T-helper 1 cell treated with Interleukin-12 subunit alpha and Interleukin-12 subunit beta and Interleukin-4 antibody, amounts not matched to agents 30 μg/mL and 1 μg/mL, for 36 hours (primary cell): ENCODE results near the gene NLRP3.
A peak's percentile ranks its signal among the peaks of the same experiment; 100 is the strongest.
"Not testable (repeated sequence)": the region's sequence is repeated elsewhere in the genome, so short reads cannot be mapped to it uniquely, and the experiment has no call there.

Experiments
- H3K27ac Mint-ChIP-seq: one replicate; pipeline ENCODE4 v1.8.0; 2021; ENCODE audit warnings: mild to moderate bottlenecking, mixed read lengths
- H3K27me3 Mint-ChIP-seq: one replicate; pipeline ENCODE4 v1.8.0; 2021; ENCODE audit warnings: low read depth, mixed read lengths
- H3K36me3 Mint-ChIP-seq: one replicate; pipeline ENCODE4 v1.8.0; 2021; ENCODE audit warnings: low read depth, mixed read lengths
- H3K4me1 Mint-ChIP-seq: one replicate; pipeline ENCODE4 v1.8.0; 2021; ENCODE audit warnings: low read depth, mixed read lengths
- H3K4me3 Mint-ChIP-seq: one replicate; pipeline ENCODE4 v1.8.0; 2021; ENCODE audit warnings: mild to moderate bottlenecking, moderate library complexity, mixed read lengths
- H3K9me3 Mint-ChIP-seq: one replicate; pipeline ENCODE4 v1.8.0; 2021; ENCODE audit warnings: mixed read lengths

Gene NLRP3

GRCh38 chr1:247378334-247379073 lies 37.5 kb upstream of the NLRP3 start:
- H3K9me3 Mint-ChIP-seq = no peaks in the 10 kb centered on the region
- H3K4me1 Mint-ChIP-seq = peaks cover 4% of the 10 kb centered on the region
- H3K4me3 Mint-ChIP-seq = no peak overlapping the region
- H3K27me3 Mint-ChIP-seq = peaks cover 11% of the 10 kb centered on the region
- no peaks in the 10 kb centered on the region for H3K36me3 Mint-ChIP-seq
- no peak overlapping the region for H3K27ac Mint-ChIP-seq

GRCh38 chr1:247385283-247385682 lies 30.7 kb upstream of the NLRP3 start:
- Mint-ChIP-seq H3K4me3 (no peak overlapping the region), H3K4me1 (peaks cover 5% of the 10 kb centered on the region), H3K27ac (no peak overlapping the region), H3K9me3 (no peaks in the 10 kb centered on the region), H3K36me3 (no peaks in the 10 kb centered on the region), H3K27me3 (peaks cover 11% of the 10 kb centered on the region)

GRCh38 chr1:247386217-247386616 lies 29.8 kb upstream of the NLRP3 start:
- Mint-ChIP-seq H3K4me1 (peaks cover 6% of the 10 kb centered on the region), H3K27ac (no peak overlapping the region), H3K4me3 (no peak overlapping the region)

GRCh38 chr1:247386687-247387086 lies 29.3 kb upstream of the NLRP3 start:
- Mint-ChIP-seq H3K4me3 (no peak overlapping the region), H3K4me1 (peaks cover 6% of the 10 kb centered on the region), H3K27me3 (peaks cover 11% of the 10 kb centered on the region), H3K27ac (no peak overlapping the region), H3K9me3 (no peaks in the 10 kb centered on the region), H3K36me3 (no peaks in the 10 kb centered on the region)

More at GRCh38 chr1:247386217-247386616, 29.8 kb upstream of the NLRP3 start:
- Mint-ChIP-seq H3K9me3 (no peaks in the 10 kb centered on the region), H3K36me3 (no peaks in the 10 kb centered on the region), H3K27me3 (peaks cover 11% of the 10 kb centered on the region)

- Mint-ChIP-seq H3K27me3 (peaks cover 11% of the 10 kb centered on the region), H3K4me1 (peaks cover 6% of the 10 kb centered on the region), H3K27ac (no peak overlapping the region), H3K4me3 (no peak overlapping the region), H3K36me3 (no peaks in the 10 kb centered on the region), H3K9me3 (no peaks in the 10 kb centered on the region)
Measured at GRCh38 chr1:247387096-247387495, 28.9 kb upstream of the NLRP3 start.

GRCh38 chr1:247387565-247387964 lies 28.4 kb upstream of the NLRP3 start:
- Mint-ChIP-seq H3K4me1 (peaks cover 6% of the 10 kb centered on the region), H3K9me3 (no peaks in the 10 kb centered on the region), H3K4me3 (no peak overlapping the region), H3K27me3 (peaks cover 11% of the 10 kb centered on the region), H3K27ac (no peak overlapping the region), H3K36me3 (no peaks in the 10 kb centered on the region)

- Mint-ChIP-seq H3K4me3 (peak overlapping the region; percentile 27), H3K9me3 (no peaks in the 10 kb centered on the region), H3K27me3 (peaks cover 14% of the 10 kb centered on the region), H3K36me3 (no peaks in the 10 kb centered on the region), H3K27ac (peak overlapping the region; percentile 2), H3K4me1 (peaks cover 4% of the 10 kb centered on the region)
Measured at GRCh38 chr1:247390116-247390791, 25.7 kb upstream of the NLRP3 start.

GRCh38 chr1:247390996-247391395 lies 25.0 kb upstream of the NLRP3 start:
- peaks cover 4% of the 10 kb centered on the region for H3K4me1 Mint-ChIP-seq
- H3K4me3 Mint-ChIP-seq = no peak overlapping the region
- H3K9me3 Mint-ChIP-seq = no peaks in the 10 kb centered on the region
- no peaks in the 10 kb centered on the region for H3K36me3 Mint-ChIP-seq
- H3K27me3 Mint-ChIP-seq = peaks cover 14% of the 10 kb centered on the region
- no peak overlapping the region for H3K27ac Mint-ChIP-seq

- Mint-ChIP-seq H3K27ac (no peak overlapping the region), H3K4me1 (peaks cover 4% of the 10 kb centered on the region), H3K27me3 (peaks cover 14% of the 10 kb centered on the region), H3K9me3 (no peaks in the 10 kb centered on the region), H3K4me3 (no peak overlapping the region), H3K36me3 (no peaks in the 10 kb centered on the region)
Measured at GRCh38 chr1:247392088-247392487, 23.9 kb upstream of the NLRP3 start.

- H3K4me1 Mint-ChIP-seq, H3K27ac Mint-ChIP-seq, H3K36me3 Mint-ChIP-seq, H3K9me3 Mint-ChIP-seq, H3K4me3 Mint-ChIP-seq: not testable (repeated sequence)
- peaks cover 22% of the 10 kb centered on the region for H3K27me3 Mint-ChIP-seq
Measured at GRCh38 chr1:247395075-247395474, 20.9 kb upstream of the NLRP3 start.

- H3K4me3 Mint-ChIP-seq = no peak overlapping the region
- H3K27ac Mint-ChIP-seq = no peak overlapping the region
- no peaks in the 10 kb centered on the region for H3K9me3 Mint-ChIP-seq
Measured at GRCh38 chr1:247400685-247401084, 15.3 kb upstream of the NLRP3 start.

GRCh38 chr1:247401310-247402119 lies 14.5 kb upstream of the NLRP3 start:
- H3K4me3 Mint-ChIP-seq = no peak overlapping the region
- H3K4me1 Mint-ChIP-seq = peaks cover under 1% of the 10 kb centered on the region
- H3K27ac Mint-ChIP-seq = no peak overlapping the region
- no peaks in the 10 kb centered on the region for H3K36me3 Mint-ChIP-seq
- H3K9me3 Mint-ChIP-seq = no peaks in the 10 kb centered on the region
- peaks cover 55% of the 10 kb centered on the region for H3K27me3 Mint-ChIP-seq

More at GRCh38 chr1:247400685-247401084, 15.3 kb upstream of the NLRP3 start:
- no peaks in the 10 kb centered on the region for H3K4me1 Mint-ChIP-seq
- peaks cover 55% of the 10 kb centered on the region for H3K27me3 Mint-ChIP-seq
- no peaks in the 10 kb centered on the region for H3K36me3 Mint-ChIP-seq

GRCh38 chr1:247402120-247402675 lies 13.8 kb upstream of the NLRP3 start:
- Mint-ChIP-seq H3K9me3 (no peaks in the 10 kb centered on the region), H3K4me3 (no peak overlapping the region), H3K4me1 (peaks cover 8% of the 10 kb centered on the region)

GRCh38 chr1:247406014-247406656 lies 9.8 kb upstream of the NLRP3 start:
- Mint-ChIP-seq H3K4me1 (peaks cover 30% of the 10 kb centered on the region), H3K4me3 (no peak overlapping the region), H3K9me3 (no peaks in the 10 kb centered on the region), H3K36me3 (peaks cover 1% of the 10 kb centered on the region), H3K27me3 (peaks cover 57% of the 10 kb centered on the region), H3K27ac (no peak overlapping the region)

More at GRCh38 chr1:247402120-247402675, 13.8 kb upstream of the NLRP3 start:
- H3K36me3 Mint-ChIP-seq = peaks cover 1% of the 10 kb centered on the region
- no peak overlapping the region for H3K27ac Mint-ChIP-seq
- H3K27me3 Mint-ChIP-seq = peaks cover 62% of the 10 kb centered on the region
